Measurements from ENCODE around the gene IL11.

Gene IL11

DNA sequence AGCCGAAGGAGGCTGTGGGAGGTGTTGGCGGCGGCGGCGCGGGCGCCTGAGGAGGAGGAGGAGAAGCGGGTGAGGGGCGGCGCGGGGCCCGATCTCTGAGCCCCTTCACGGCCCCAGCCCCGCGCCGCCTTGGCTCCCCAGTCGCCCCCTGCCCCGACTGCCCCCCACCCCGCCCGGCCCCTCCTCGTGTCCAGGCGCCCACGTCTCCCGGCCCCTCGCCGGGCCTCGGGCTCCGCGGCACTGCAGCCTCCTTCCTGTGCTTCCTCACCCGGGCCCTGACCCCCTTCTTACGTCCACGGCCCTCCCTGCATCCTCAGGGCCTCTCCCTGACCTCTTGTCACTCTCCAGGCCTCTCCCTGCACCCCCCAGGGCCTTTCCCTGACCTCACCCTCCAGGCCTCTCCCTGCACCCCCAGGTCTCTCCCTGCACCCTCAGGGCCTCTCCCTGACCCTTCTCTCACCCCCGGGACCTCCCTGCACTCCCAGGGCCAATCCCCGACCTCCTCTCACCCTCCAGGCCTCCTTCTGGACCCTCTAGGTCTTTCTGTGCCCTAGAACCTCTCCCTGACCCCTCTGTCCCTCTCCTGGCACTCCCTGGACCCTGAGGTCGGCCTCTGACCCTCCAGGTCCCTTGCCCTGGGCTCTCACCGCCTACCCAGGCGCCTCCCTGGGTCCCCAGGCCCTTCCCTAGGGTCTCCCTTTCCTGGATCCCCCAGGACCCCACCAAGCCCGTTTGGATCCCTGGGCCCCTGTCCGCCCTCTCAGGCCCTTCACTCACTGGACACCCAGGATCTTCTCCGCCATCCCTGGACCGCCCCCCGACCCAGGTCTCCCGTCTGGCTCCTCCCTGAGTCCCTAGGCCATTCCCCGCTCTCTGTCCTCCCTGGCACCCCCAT is 30.1 kb downstream of the IL11 start:
- peaks cover 34% of the 10 kb centered on the region for H3K4me1 ChIP-seq (ENCODE audit: insufficient read depth, low read length)

DNA sequence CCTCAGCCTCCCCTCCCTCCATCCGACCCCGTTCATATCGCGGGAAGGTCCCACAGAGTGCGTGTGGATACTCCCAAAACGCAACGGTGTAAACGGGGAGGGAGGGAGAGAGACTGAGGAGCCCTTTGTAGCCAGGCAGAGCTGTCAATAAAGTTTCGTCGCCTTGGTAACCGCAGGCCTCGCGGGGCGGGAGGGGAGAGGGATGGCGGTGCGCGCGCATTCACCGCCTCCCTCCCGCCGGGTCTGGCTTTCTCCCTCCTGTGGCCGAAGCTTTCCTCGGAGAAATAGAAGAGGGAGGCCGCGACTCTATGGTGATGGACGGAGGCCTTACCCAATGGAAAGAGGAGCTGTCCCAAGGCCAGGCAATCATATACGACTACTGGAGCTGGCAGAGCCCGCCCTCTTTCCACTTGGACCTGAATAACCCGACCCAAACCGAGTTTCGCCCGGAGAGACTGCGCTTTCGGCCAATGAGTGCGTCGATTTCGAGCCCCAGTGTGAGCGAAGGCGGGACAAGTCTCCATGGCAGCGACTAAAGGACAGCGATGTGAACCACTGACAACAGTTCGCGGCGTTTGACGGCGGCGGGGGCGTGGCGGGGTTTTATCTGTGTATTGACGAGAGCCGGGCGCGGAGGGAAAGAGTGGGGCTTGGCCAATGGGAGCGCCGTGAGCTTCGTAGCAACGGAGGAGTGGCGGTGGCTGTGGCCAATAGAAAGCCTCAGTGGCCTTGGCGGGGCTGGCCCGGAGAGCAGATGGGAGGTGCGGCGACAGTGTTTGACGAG is 31.0 kb downstream of the IL11 start, which contains the start of gene KMT5C:
TSS of gene KMT5C (plus strand) at position 772 of the 784 bp plus-strand sequence. CDS start 2,061 bp downstream, outside the sequence.
- peaks cover 28% of the 10 kb centered on the region for H3K36me3 ChIP-seq (ENCODE audit: insufficient read depth, low read length)
- DNase-seq (peak; percentile 100), ATAC-seq (ENCODE audit: insufficient read depth, low read depth) (peak; percentile 84)
- peak within 1 kb of the TSS; percentile 62 for H2AFZ ChIP-seq (ENCODE audit: low read depth, low read length)
- TF ChIP-seq EZH2 (IDR thresholded peaks at IDR 0.05; ENCODE audit: borderline replicate concordance, low read depth, low read length, severe bottlenecking): no peak
- TF ChIP-seq, protein P1, sequence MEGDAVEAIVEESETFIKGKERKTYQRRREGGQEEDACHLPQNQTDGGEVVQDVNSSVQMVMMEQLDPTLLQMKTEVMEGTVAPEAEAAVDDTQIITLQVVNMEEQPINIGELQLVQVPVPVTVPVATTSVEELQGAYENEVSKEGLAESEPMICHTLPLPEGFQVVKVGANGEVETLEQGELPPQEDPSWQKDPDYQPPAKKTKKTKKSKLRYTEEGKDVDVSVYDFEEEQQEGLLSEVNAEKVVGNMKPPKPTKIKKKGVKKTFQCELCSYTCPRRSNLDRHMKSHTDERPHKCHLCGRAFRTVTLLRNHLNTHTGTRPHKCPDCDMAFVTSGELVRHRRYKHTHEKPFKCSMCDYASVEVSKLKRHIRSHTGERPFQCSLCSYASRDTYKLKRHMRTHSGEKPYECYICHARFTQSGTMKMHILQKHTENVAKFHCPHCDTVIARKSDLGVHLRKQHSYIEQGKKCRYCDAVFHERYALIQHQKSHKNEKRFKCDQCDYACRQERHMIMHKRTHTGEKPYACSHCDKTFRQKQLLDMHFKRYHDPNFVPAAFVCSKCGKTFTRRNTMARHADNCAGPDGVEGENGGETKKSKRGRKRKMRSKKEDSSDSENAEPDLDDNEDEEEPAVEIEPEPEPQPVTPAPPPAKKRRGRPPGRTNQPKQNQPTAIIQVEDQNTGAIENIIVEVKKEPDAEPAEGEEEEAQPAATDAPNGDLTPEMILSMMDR (IDR thresholded peaks at IDR 0.05; ENCODE audit: borderline replicate concordance, extremely low read depth, low read length, poor library complexity, severe bottlenecking): peak; percentile 36
- peaks cover 26% of the 10 kb centered on the region for H4K20me1 ChIP-seq (ENCODE audit: insufficient read depth, low read length)
- peak within 1 kb of the TSS; percentile 91 for H3K4me2 ChIP-seq (ENCODE audit: insufficient read depth, low read length)
- H3K27ac ChIP-seq (ENCODE audit: low read length): peak within 1 kb of the TSS; percentile 89
- H3K79me2 ChIP-seq (ENCODE audit: insufficient read depth, low read length): peaks cover 28% of the 10 kb centered on the region
- H3K9ac ChIP-seq (ENCODE audit: low read depth, low read length): peak within 1 kb of the TSS; percentile 93
- peak within 1 kb of the TSS; percentile 84 to 92 for H3K4me3 ChIP-seq (ENCODE audit: low read depth in 1 of 2, low read length in 2 of 2)
- no peaks in the 10 kb centered on the region for H3K9me3 ChIP-seq (ENCODE audit: insufficient read depth, low read length, severe bottlenecking)
- peaks cover 34% of the 10 kb centered on the region for H3K4me1 ChIP-seq (ENCODE audit: insufficient read depth, low read length)
- no peaks in the 10 kb centered on the region for H3K27me3 ChIP-seq (ENCODE audit: insufficient read depth, low read length, poor library complexity)

More for the DNA sequence above, 30.1 kb downstream of the IL11 start:
- ATAC-seq (ENCODE audit: insufficient read depth, low read depth) (no peak), DNase-seq (no peak)
- Histone ChIP-seq H3K9ac (ENCODE audit: low read depth, low read length) (peak overlapping the region; percentile 93), H3K36me3 (ENCODE audit: insufficient read depth, low read length) (peaks cover 36% of the 10 kb centered on the region), H3K27ac (ENCODE audit: low read length) (peak overlapping the region; percentile 89), H3K9me3 (ENCODE audit: insufficient read depth, low read length, severe bottlenecking) (no peaks in the 10 kb centered on the region), H2AFZ (ENCODE audit: low read depth, low read length) (no peak overlapping the region), H3K4me3 (ENCODE audit: low read depth in 1 of 2, low read length in 2 of 2) (peak overlapping the region; percentile 84 to 92), H3K27me3 (ENCODE audit: insufficient read depth, low read length, poor library complexity) (no peaks in the 10 kb centered on the region), H4K20me1 (ENCODE audit: insufficient read depth, low read length) (peaks cover 35% of the 10 kb centered on the region), H3K4me2 (ENCODE audit: insufficient read depth, low read length) (peak overlapping the region; percentile 91), H3K79me2 (ENCODE audit: insufficient read depth, low read length) (peaks cover 30% of the 10 kb centered on the region)
- no peak for TF ChIP-seq EZH2 (IDR thresholded peaks at IDR 0.05; ENCODE audit: borderline replicate concordance, low read depth, low read length, severe bottlenecking)
- TF ChIP-seq, protein P1 (IDR thresholded peaks at IDR 0.05; ENCODE audit: borderline replicate concordance, extremely low read depth, low read length, poor library complexity, severe bottlenecking): no peak

DNA sequence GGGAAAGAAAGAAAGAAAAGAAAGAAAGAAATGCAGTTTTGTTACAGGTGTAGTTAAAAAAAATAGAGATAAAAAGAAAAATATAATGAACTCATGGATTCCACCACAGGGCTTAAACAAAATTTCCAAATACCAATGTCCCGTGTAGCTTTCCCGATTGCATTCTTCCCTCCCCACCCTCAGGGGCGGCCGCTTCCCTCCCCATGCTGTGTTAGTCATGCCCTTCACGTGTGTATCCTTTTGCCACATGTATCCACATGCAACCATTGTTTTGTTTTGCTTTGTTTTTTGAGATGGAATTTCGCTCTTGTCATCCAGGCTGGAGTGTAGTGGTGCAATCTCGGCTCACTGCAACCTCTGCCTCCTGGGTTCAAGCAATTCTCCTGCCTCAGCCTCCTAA is 34.2 kb downstream of the IL11 start:
- Histone ChIP-seq H3K36me3 (ENCODE audit: insufficient read depth, low read length) (no peaks in the 10 kb centered on the region), H4K20me1 (ENCODE audit: insufficient read depth, low read length) (no peaks in the 10 kb centered on the region), H3K27me3 (ENCODE audit: insufficient read depth, low read length, poor library complexity) (no peaks in the 10 kb centered on the region), H3K4me1 (ENCODE audit: insufficient read depth, low read length) (peaks cover 18% of the 10 kb centered on the region), H3K9ac (ENCODE audit: low read depth, low read length) (no peak overlapping the region), H3K4me3 (ENCODE audit: low read depth in 1 of 2, low read length in 2 of 2) (no peak overlapping the region), H3K79me2 (ENCODE audit: insufficient read depth, low read length) (peaks cover 12% of the 10 kb centered on the region), H3K4me2 (ENCODE audit: insufficient read depth, low read length) (no peak overlapping the region), H3K27ac (ENCODE audit: low read length) (no peak overlapping the region), H2AFZ (ENCODE audit: low read depth, low read length) (no peak overlapping the region), H3K9me3 (ENCODE audit: insufficient read depth, low read length, severe bottlenecking) (no peaks in the 10 kb centered on the region)
- no peak for DNase-seq
- TF ChIP-seq, protein P1 (IDR thresholded peaks at IDR 0.05; ENCODE audit: borderline replicate concordance, extremely low read depth, low read length, poor library complexity, severe bottlenecking): no peak
- TF ChIP-seq EZH2 (IDR thresholded peaks at IDR 0.05; ENCODE audit: borderline replicate concordance, low read depth, low read length, severe bottlenecking): no peak
- no peak for ATAC-seq (ENCODE audit: insufficient read depth, low read depth)
